ENCODE measurements around the gene PTGES3. TPM values are rescaled to one million over a fixed set of nuclear protein-coding genes. Genes with fewer than 3 reads are reported as not detected.

The PTGES3 gene
- polyA plus RNA-seq, 1 donor from 2014 or later = 109 TPM

GRCh38 chr12:56626701-56627100 lies 61.4 kb downstream of the PTGES3 start:
- Histone ChIP-seq H3K4me3 (ENCODE audit: low read length) (no peak overlapping the region), H3K79me2 (replicated peaks; ENCODE audit: insufficient read depth, low read length) (peaks cover 81% of the 10 kb centered on the region)

GRCh38 chr12:56622535-56622934 lies 65.5 kb downstream of the PTGES3 start:
- no peak overlapping the region for H2AFZ ChIP-seq (ENCODE audit: low read depth, low read length)
- TF ChIP-seq CTCF (IDR thresholded peaks at IDR 0.05; ENCODE audit: poor library complexity, severe bottlenecking) (no peak), RAD21 (conservative IDR thresholded peaks at IDR 0.05) (no peak), EZH2 (IDR thresholded peaks at IDR 0.05; ENCODE audit: borderline replicate concordance, insufficient read depth, low read length, poor library complexity, severe bottlenecking) (no peak), SMC3 (conservative IDR thresholded peaks at IDR 0.05; ENCODE audit: poor library complexity) (no peak), POLR2AphosphoS5 (IDR thresholded peaks at IDR 0.05) (no peak), EP300 (conservative IDR thresholded peaks at IDR 0.05; ENCODE audit: poor library complexity, severe bottlenecking) (no peak), MXI1 (conservative IDR thresholded peaks at IDR 0.05; ENCODE audit: poor library complexity, severe bottlenecking) (no peak), REST (IDR thresholded peaks at IDR 0.05; ENCODE audit: borderline replicate concordance) (no peak), TAF1 (IDR thresholded peaks at IDR 0.05; ENCODE audit: low read depth) (no peak)
- no peak overlapping the region for H3K4me3 ChIP-seq (ENCODE audit: low read length)
- H3K9me3 ChIP-seq (ENCODE audit: low read length) = no peaks in the 10 kb centered on the region
- H4K20me1 ChIP-seq (ENCODE audit: insufficient read depth) = no peaks in the 10 kb centered on the region
- H3K27ac ChIP-seq (ENCODE audit: low read length) = no peak overlapping the region
- peaks cover 80% of the 10 kb centered on the region for H3K79me2 ChIP-seq (replicated peaks; ENCODE audit: insufficient read depth, low read length)
- H3F3A ChIP-seq (ENCODE audit: insufficient read depth, low read length, poor library complexity, severe bottlenecking) = no peaks in the 10 kb centered on the region
- H3K4me2 ChIP-seq (ENCODE audit: low read length) = no peak overlapping the region
- no peak overlapping the region for H3K9ac ChIP-seq (ENCODE audit: low read length)
- no peaks in the 10 kb centered on the region for H3K9me2 ChIP-seq (ENCODE audit: insufficient read depth, low read length)
- no peaks in the 10 kb centered on the region for H3K27me3 ChIP-seq (ENCODE audit: insufficient read depth, low read depth, low read length)
- no peaks in the 10 kb centered on the region for H3K36me3 ChIP-seq (ENCODE audit: insufficient read depth, low read length)

More at GRCh38 chr12:56626701-56627100, 61.4 kb downstream of the PTGES3 start:
- Histone ChIP-seq H3K9me3 (ENCODE audit: low read length) (no peaks in the 10 kb centered on the region), H2AFZ (ENCODE audit: low read depth, low read length) (no peak overlapping the region), H4K20me1 (ENCODE audit: insufficient read depth) (no peaks in the 10 kb centered on the region), H3K27me3 (ENCODE audit: insufficient read depth, low read depth, low read length) (no peaks in the 10 kb centered on the region), H3K27ac (ENCODE audit: low read length) (no peak overlapping the region), H3K36me3 (ENCODE audit: insufficient read depth, low read length) (no peaks in the 10 kb centered on the region), H3K9ac (ENCODE audit: low read length) (no peak overlapping the region), H3F3A (ENCODE audit: insufficient read depth, low read length, poor library complexity, severe bottlenecking) (peaks cover 3% of the 10 kb centered on the region), H3K9me2 (ENCODE audit: insufficient read depth, low read length) (no peaks in the 10 kb centered on the region), H3K4me2 (ENCODE audit: low read length) (no peak overlapping the region)
- TF ChIP-seq MXI1 (conservative IDR thresholded peaks at IDR 0.05; ENCODE audit: poor library complexity, severe bottlenecking) (no peak), EP300 (conservative IDR thresholded peaks at IDR 0.05; ENCODE audit: poor library complexity, severe bottlenecking) (no peak)

- Histone ChIP-seq H4K20me1 (ENCODE audit: insufficient read depth) (no peaks in the 10 kb centered on the region), H3K36me3 (ENCODE audit: insufficient read depth, low read length) (peaks cover 10% of the 10 kb centered on the region), H3K27ac (ENCODE audit: low read length) (no peak overlapping the region), H3K4me3 (ENCODE audit: low read length) (no peak overlapping the region), H2AFZ (ENCODE audit: low read depth, low read length) (no peak overlapping the region), H3K27me3 (ENCODE audit: insufficient read depth, low read depth, low read length) (no peaks in the 10 kb centered on the region), H3F3A (ENCODE audit: insufficient read depth, low read length, poor library complexity, severe bottlenecking) (no peaks in the 10 kb centered on the region), H3K4me2 (ENCODE audit: low read length) (no peak overlapping the region), H3K9me2 (ENCODE audit: insufficient read depth, low read length) (no peaks in the 10 kb centered on the region), H3K9ac (ENCODE audit: low read length) (no peak overlapping the region), H3K79me2 (replicated peaks; ENCODE audit: insufficient read depth, low read length) (peaks cover 41% of the 10 kb centered on the region), H3K9me3 (ENCODE audit: low read length) (no peaks in the 10 kb centered on the region)
- TF ChIP-seq MXI1 (conservative IDR thresholded peaks at IDR 0.05; ENCODE audit: poor library complexity, severe bottlenecking) (no peak), CTCF (IDR thresholded peaks at IDR 0.05; ENCODE audit: poor library complexity, severe bottlenecking) (no peak), RAD21 (conservative IDR thresholded peaks at IDR 0.05) (no peak)
Observed at GRCh38 chr12:56616925-56617324, 71.2 kb downstream of the PTGES3 start.
